Embryonic facial prominence (tissue), 1 donor: ENCODE results near the gene C1orf116.
A peak's percentile ranks its signal among the peaks of the same experiment; 100 is the strongest.

ENCODE experiments used
- DNase-seq: peaks from one replicate; pipeline ENCODE4 v3.0.0-alpha.2; 2016; ENCODE audit errors: extremely low spot score

C1orf116 gene

GRCh38 chr1:207032528-207033017 lies at the start of gene C1orf116:
Gene C1orf116, minus strand, starts transcription at chr1:207032756. Its CDS starts 5,158 bp downstream, at chr1:207027598.
- no peak for DNase-seq

- DNase-seq: no peak
These were observed 49.2 kb upstream of the C1orf116 start for GRCh38 chr1:207081806-207082205.

- DNase-seq: no peak
These were observed 48.5 kb upstream of the C1orf116 start for GRCh38 chr1:207081088-207081487.

GRCh38 chr1:207079706-207080241 lies 47.2 kb upstream of the C1orf116 start:
- no peak for DNase-seq

- no peak for DNase-seq
These were observed 46.1 kb upstream of the C1orf116 start for GRCh38 chr1:207078578-207079132.

- peak; percentile 44 for DNase-seq
These were observed 45.2 kb upstream of the C1orf116 start for GRCh38 chr1:207077470-207078377.

GRCh38 chr1:207077012-207077411 lies 44.5 kb upstream of the C1orf116 start:
- no peak for DNase-seq

GRCh38 chr1:207076181-207076955 lies 43.8 kb upstream of the C1orf116 start:
- no peak for DNase-seq

- DNase-seq: no peak
These were observed 41.6 kb upstream of the C1orf116 start for GRCh38 chr1:207073906-207074820.

GRCh38 chr1:207072233-207072632 lies 39.7 kb upstream of the C1orf116 start:
- DNase-seq: no peak

GRCh38 chr1:207071426-207071825 lies 38.9 kb upstream of the C1orf116 start:
- DNase-seq: no peak

GRCh38 chr1:207070811-207071210 lies 38.3 kb upstream of the C1orf116 start:
- no peak for DNase-seq

- no peak for DNase-seq
These were observed 37.4 kb upstream of the C1orf116 start for GRCh38 chr1:207069858-207070506.

GRCh38 chr1:207069061-207069460 lies 36.5 kb upstream of the C1orf116 start:
- no peak for DNase-seq

GRCh38 chr1:207067665-207068064 lies 35.1 kb upstream of the C1orf116 start:
- DNase-seq: no peak

- DNase-seq: no peak
These were observed 34.6 kb upstream of the C1orf116 start for GRCh38 chr1:207067185-207067584.

- DNase-seq: no peak
These were observed 32.0 kb upstream of the C1orf116 start for GRCh38 chr1:207064561-207064960.

- DNase-seq: no peak
These were observed 30.5 kb upstream of the C1orf116 start for GRCh38 chr1:207063014-207063413.

- DNase-seq: no peak
These were observed 29.5 kb upstream of the C1orf116 start for GRCh38 chr1:207062058-207062457.

GRCh38 chr1:207060596-207060995 lies 28.0 kb upstream of the C1orf116 start:
- no peak for DNase-seq
